OCI-LY1 (cell line): ENCODE results near the gene OR10G7.

Source experiments
- CTCF ChIP-seq: fragments of 200-600 bp; sonication (generic), shearing (Covaris generic); IDR thresholded peaks from 2 replicates; pipeline ENCODE4 v1.5.1; 2017; ENCODE audit warnings: mild to moderate bottlenecking, antibody characterized with exemption, low read length, moderate library complexity, mixed read lengths
- EZH2 ChIP-seq: fragments of 200-600 bp; sonication (generic), shearing (Covaris generic); IDR thresholded peaks from 2 replicates; pipeline ENCODE4 v1.8.0; 2017; ENCODE audit warnings: borderline replicate concordance, mixed run types, mild to moderate bottlenecking, antibody characterized with exemption, low read length, moderate library complexity, mixed read lengths

DNA sequence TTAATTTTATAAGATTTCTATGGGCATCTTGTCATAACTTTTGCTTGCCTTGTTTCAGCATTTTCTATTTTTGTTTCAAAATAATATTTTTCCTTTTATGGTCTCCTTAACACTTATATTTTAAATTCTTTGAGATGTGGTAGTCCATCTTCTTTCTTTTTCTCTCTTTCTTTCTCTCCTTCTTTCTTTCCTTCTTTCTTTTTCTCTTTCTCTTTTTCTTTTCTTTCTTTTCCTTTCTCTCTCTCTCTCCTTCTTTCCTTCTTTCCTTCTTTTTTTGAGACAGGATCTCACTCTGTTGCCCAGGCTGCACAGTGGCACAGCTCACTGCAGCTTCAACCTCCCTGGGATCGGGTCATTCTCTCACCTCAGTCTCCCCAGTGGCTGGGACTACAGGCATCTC lies 36.1 kb upstream of the OR10G7 start:
- TF ChIP-seq CTCF (no peak), EZH2 (no peak)
